Stimulated activated CD4-positive, alpha-beta T cell treated with anti-CD3 and anti-CD28 coated beads, Interleukin-4, amount 100 ng/mL, for 24 hours (primary cell): ENCODE data around the gene MIDN.
"Not testable (repeated sequence)": the region's sequence is repeated elsewhere in the genome, so short reads cannot be mapped to it uniquely, and the experiment has no call there.

Experiments
- DNase-seq: peaks from one replicate; pipeline ENCODE4 v3.0.0-alpha.2; 2020

MIDN gene

GRCh38 chr19:1296575-1297271 lies 48.3 kb downstream of the MIDN start:
- no peak for DNase-seq

GRCh38 chr19:1298235-1298634 lies 49.9 kb downstream of the MIDN start:
- no peak for DNase-seq

- no peak for DNase-seq
Observed at GRCh38 chr19:1299801-1300200, 51.4 kb downstream of the MIDN start.

GRCh38 chr19:1300744-1301490 lies 52.5 kb downstream of the MIDN start:
- DNase-seq = no peak

- DNase-seq = no peak
Observed at GRCh38 chr19:1302533-1303239, 54.3 kb downstream of the MIDN start.

- no peak for DNase-seq
Observed at GRCh38 chr19:1304197-1304924, 56.0 kb downstream of the MIDN start.

- not testable (repeated sequence) for DNase-seq
Observed at GRCh38 chr19:1305354-1305753, 57.0 kb downstream of the MIDN start.

GRCh38 chr19:1307320-1307719 lies 58.9 kb downstream of the MIDN start:
- no peak for DNase-seq

- DNase-seq = no peak
Observed at GRCh38 chr19:1307755-1308303, 59.4 kb downstream of the MIDN start.

- DNase-seq = no peak
Observed at GRCh38 chr19:1308718-1309117, 60.3 kb downstream of the MIDN start.
